RWPE2 (cell line): ENCODE measurements around the gene ADAMTS9.

Source experiments
- ATAC-seq: fragments of 200-7000 bp; cut with Tn5 transposase; 3 replicates; pipeline ENCODE4 v1.9.1; 2021; ENCODE audit warnings: low read depth
- DNase-seq: peaks from one replicate; pipeline ENCODE4 v3.0.0-alpha.2; 2020; ENCODE audit warnings: low spot score
- H3K27ac ChIP-seq: fragments of 450-650 bp; 2 replicates; pipeline ENCODE4 v1.5.1; 2017; ENCODE audit warnings: mild to moderate bottlenecking; ENCODE audit not compliant: poor library complexity, severe bottlenecking
- H3K27me3 ChIP-seq: fragments of 250-450 bp; sonication (Bioruptor Pico); 2 replicates; pipeline ENCODE4 v1.5.1; 2021; ENCODE audit warnings: mild to moderate bottlenecking, moderate library complexity; ENCODE audit not compliant: insufficient read depth, poor library complexity, severe bottlenecking
- H3K36me3 ChIP-seq: fragments of 250-450 bp; sonication (Bioruptor Pico); 2 replicates; pipeline ENCODE4 v1.5.1; 2020; ENCODE audit warnings: low read depth, mild to moderate bottlenecking, moderate library complexity
- H3K4me1 ChIP-seq: fragments of 250-450 bp; sonication (Bioruptor Pico); 2 replicates; pipeline ENCODE4 v1.5.1; 2021; ENCODE audit warnings: mild to moderate bottlenecking, moderate library complexity; ENCODE audit not compliant: insufficient read depth, poor library complexity, severe bottlenecking
- H3K4me3 ChIP-seq: fragments of 250-450 bp; sonication (Bioruptor Pico); 2 replicates; pipeline ENCODE4 v1.5.1; 2021; ENCODE audit warnings: mild to moderate bottlenecking, moderate library complexity; ENCODE audit not compliant: severe bottlenecking
- H3K9me3 ChIP-seq: fragments of 250-450 bp; sonication (Bioruptor Pico); 2 replicates; pipeline ENCODE4 v1.5.1; 2021; ENCODE audit warnings: mild to moderate bottlenecking, moderate library complexity; ENCODE audit not compliant: severe bottlenecking
- TF ChIP-seq, protein P1 (sequence below): fragments of 450-650 bp; IDR thresholded peaks from one replicate; pipeline ENCODE4 v1.5.1; 2017; ENCODE audit warnings: mild to moderate bottlenecking, moderate library complexity; ENCODE audit not compliant: poor library complexity, severe bottlenecking

The ADAMTS9 gene

DNA sequence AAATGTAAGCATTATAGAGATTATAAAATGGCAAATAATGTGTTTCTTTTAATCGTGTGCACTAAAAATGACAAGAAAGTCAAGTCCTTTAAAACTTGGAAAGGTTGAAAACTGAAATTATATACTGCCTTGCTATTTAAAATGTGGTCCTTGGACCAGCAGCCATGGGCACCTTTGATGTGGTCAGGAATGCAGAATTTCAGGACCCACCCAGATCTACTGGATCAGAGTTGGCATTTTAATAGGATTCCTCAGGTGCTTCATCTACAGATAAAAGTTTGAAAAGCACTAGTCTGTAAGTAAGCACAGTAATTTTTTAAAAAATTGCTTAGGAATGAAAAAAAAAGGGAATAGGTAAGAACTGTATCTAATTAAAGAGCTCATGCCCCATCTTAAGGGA lies 55.8 kb downstream of the ADAMTS9 start:
- ATAC-seq (no peak), DNase-seq (no peak)
- Histone ChIP-seq H3K9me3 (no peaks in the 10 kb centered on the region), H3K4me3 (no peak overlapping the region), H3K27ac (no peak overlapping the region), H3K4me1 (no peaks in the 10 kb centered on the region), H3K36me3 (no peaks in the 10 kb centered on the region), H3K27me3 (no peaks in the 10 kb centered on the region)
- TF ChIP-seq, protein P1, sequence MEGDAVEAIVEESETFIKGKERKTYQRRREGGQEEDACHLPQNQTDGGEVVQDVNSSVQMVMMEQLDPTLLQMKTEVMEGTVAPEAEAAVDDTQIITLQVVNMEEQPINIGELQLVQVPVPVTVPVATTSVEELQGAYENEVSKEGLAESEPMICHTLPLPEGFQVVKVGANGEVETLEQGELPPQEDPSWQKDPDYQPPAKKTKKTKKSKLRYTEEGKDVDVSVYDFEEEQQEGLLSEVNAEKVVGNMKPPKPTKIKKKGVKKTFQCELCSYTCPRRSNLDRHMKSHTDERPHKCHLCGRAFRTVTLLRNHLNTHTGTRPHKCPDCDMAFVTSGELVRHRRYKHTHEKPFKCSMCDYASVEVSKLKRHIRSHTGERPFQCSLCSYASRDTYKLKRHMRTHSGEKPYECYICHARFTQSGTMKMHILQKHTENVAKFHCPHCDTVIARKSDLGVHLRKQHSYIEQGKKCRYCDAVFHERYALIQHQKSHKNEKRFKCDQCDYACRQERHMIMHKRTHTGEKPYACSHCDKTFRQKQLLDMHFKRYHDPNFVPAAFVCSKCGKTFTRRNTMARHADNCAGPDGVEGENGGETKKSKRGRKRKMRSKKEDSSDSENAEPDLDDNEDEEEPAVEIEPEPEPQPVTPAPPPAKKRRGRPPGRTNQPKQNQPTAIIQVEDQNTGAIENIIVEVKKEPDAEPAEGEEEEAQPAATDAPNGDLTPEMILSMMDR = no peak

DNA sequence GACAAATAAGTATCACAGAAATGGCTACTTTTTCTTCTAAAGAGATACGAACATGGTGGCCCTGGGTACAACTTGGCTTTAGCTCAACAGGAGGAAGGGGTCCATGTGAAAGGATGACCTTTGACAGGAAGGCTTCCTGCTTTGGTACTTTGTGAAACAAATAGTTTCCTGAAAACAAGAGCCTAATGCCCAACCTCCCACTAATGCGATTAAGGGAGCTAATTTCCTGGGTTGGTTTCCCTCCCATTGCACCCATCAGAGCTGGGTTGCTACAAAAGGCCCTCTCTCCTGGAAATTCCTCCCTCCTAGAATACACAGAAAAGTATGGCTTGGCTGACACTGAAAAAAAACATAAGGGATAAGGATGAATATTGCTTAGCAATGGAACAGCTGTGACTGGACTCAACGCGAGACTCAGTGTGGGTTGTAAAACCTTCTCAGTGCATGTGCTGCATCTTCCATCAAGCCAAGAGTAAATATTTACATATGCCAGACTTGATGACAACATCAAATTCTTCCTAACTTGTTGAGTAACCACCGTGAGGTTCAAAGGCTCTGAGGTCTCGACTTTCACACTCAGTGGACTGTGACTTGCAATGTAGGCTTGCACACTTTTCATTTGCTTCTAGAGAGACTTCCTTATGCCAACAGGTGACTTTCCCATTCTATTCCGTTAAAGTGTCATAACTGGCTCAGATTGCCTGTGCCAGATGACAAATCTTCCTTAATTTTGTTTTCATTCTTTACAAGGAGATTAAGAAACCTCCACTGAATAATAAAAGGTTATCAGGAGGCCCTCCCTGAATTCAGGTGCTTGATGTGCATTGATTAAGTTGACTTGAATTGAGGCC lies 60.1 kb downstream of the ADAMTS9 start:
- DNase-seq (no peak), ATAC-seq (no peak)
- H3K27me3 ChIP-seq = no peaks in the 10 kb centered on the region
- no peaks in the 10 kb centered on the region for H3K9me3 ChIP-seq
- no peak overlapping the region for H3K27ac ChIP-seq
- no peak overlapping the region for H3K4me3 ChIP-seq
- no peaks in the 10 kb centered on the region for H3K36me3 ChIP-seq
- no peaks in the 10 kb centered on the region for H3K4me1 ChIP-seq
- TF ChIP-seq, protein P1 = no peak

DNA sequence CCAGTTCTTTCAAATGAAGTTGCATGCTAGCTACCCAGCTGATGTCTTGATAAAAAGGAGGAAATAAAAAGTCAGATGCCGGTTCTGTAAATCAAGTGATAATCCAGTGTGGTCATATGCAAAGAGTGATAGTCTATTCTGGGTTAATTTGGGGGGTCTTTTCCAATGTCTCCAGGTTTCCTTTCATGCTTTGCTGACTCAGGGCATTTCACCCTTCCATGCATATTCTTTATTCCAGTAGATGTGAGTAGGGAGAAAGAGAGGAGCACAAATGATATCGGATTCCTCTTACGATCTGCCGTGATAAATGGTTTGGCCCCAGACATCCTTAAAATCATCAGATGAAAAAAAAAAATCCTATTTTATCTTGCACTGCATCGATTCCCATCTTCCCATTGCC lies 60.8 kb downstream of the ADAMTS9 start:
- DNase-seq (no peak), ATAC-seq (no peak)
- no peaks in the 10 kb centered on the region for H3K4me1 ChIP-seq
- no peak overlapping the region for H3K27ac ChIP-seq
- H3K36me3 ChIP-seq = no peaks in the 10 kb centered on the region
- no peaks in the 10 kb centered on the region for H3K27me3 ChIP-seq
- no peak overlapping the region for H3K4me3 ChIP-seq
- TF ChIP-seq, protein P1 = no peak
- H3K9me3 ChIP-seq = no peaks in the 10 kb centered on the region

DNA sequence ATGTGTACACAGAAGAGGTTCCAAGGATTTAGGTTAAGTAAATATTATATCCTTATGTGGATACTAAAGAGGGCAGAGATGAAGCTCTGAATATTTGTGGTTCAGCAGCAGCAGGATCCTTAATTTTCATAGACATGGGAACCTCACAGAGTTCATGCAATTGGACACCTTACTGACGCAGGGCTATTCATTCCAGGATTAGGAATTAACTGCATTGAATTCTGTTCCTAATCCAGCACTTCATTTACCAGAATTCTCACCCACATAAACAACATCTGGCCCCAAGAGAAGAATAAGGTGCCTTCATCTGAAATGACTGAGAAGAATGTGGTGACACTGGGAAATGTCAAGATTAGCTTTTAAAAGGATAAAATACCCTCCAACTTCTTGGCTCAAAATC lies 62.4 kb downstream of the ADAMTS9 start:
- Histone ChIP-seq H3K4me3 (no peak overlapping the region), H3K36me3 (no peaks in the 10 kb centered on the region), H3K9me3 (no peaks in the 10 kb centered on the region), H3K27me3 (no peaks in the 10 kb centered on the region), H3K4me1 (no peaks in the 10 kb centered on the region), H3K27ac (no peak overlapping the region)
- ATAC-seq = no peak
- no peak for DNase-seq
- TF ChIP-seq, protein P1 = no peak

DNA sequence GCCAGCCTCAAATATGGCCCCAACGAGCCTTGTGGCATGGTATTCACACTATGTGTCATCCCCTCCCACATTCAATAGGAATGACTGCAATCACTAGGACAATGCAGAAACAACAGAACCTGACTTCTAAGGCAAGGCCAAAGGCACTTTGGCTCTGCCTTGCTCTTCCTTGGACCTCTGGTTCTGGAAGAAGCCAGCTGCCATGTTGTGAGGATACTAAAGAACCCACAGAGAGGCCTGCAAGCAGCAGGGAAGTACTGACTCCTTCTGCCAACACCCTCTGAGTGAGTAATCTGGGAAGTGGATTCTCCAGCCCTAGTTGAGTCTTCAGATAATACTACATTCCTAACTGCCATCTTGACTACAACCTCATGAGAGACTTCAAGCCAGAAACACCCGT lies 64.7 kb downstream of the ADAMTS9 start:
- Histone ChIP-seq H3K36me3 (no peaks in the 10 kb centered on the region), H3K4me1 (no peaks in the 10 kb centered on the region), H3K27ac (no peak overlapping the region), H3K27me3 (no peaks in the 10 kb centered on the region), H3K9me3 (no peaks in the 10 kb centered on the region), H3K4me3 (no peak overlapping the region)
- no peak for DNase-seq
- no peak for ATAC-seq
- TF ChIP-seq, protein P1 = no peak
